ENCODE results near the gene STIM1.

The STIM1 gene

GRCh38 chr11:3916962-3917361 is 61.5 kb downstream of the STIM1 start:
- DNase-seq (ENCODE audit: low read depth, low spot score), result no peak

- peak; percentile 47 for DNase-seq (ENCODE audit: low read depth, low spot score)
Measured at GRCh38 chr11:3920148-3920852, 64.8 kb downstream of the STIM1 start.

GRCh38 chr11:3922056-3922455 is 66.6 kb downstream of the STIM1 start:
- DNase-seq (ENCODE audit: low read depth, low spot score), result no peak

- DNase-seq (ENCODE audit: low read depth, low spot score), result no peak
Measured at GRCh38 chr11:3925513-3925912, 70.0 kb downstream of the STIM1 start.

GRCh38 chr11:3926458-3927095 is 71.1 kb downstream of the STIM1 start:
- DNase-seq (ENCODE audit: low read depth, low spot score), result no peak

- DNase-seq (ENCODE audit: low read depth, low spot score), result no peak
Measured at GRCh38 chr11:3927129-3927796, 71.8 kb downstream of the STIM1 start.

GRCh38 chr11:3929232-3929631 is 73.8 kb downstream of the STIM1 start:
- no peak for DNase-seq (ENCODE audit: low read depth, low spot score)

- DNase-seq (ENCODE audit: low read depth, low spot score), result no peak
Measured at GRCh38 chr11:3929649-3930048, 74.2 kb downstream of the STIM1 start.

GRCh38 chr11:3932698-3933097 is 77.2 kb downstream of the STIM1 start:
- no peak for DNase-seq (ENCODE audit: low read depth, low spot score)

- no peak for DNase-seq (ENCODE audit: low read depth, low spot score)
Measured at GRCh38 chr11:3933165-3933628, 77.7 kb downstream of the STIM1 start.

GRCh38 chr11:3934658-3935057 is 79.2 kb downstream of the STIM1 start:
- DNase-seq (ENCODE audit: low read depth, low spot score), result no peak

- no peak for DNase-seq (ENCODE audit: low read depth, low spot score)
Measured at GRCh38 chr11:3936517-3936916, 81.1 kb downstream of the STIM1 start.

GRCh38 chr11:3939211-3939610 is 83.7 kb downstream of the STIM1 start:
- no peak for DNase-seq (ENCODE audit: low read depth, low spot score)

- no peak for DNase-seq (ENCODE audit: low read depth, low spot score)
Measured at GRCh38 chr11:3939651-3940190, 84.3 kb downstream of the STIM1 start.

- no peak for DNase-seq (ENCODE audit: low read depth, low spot score)
Measured at GRCh38 chr11:3942160-3942955, 86.9 kb downstream of the STIM1 start.

- DNase-seq (ENCODE audit: low read depth, low spot score), result no peak
Measured at GRCh38 chr11:3942956-3943497, 87.6 kb downstream of the STIM1 start.

- no peak for DNase-seq (ENCODE audit: low read depth, low spot score)
Measured at GRCh38 chr11:3944198-3944597, 88.7 kb downstream of the STIM1 start.

- DNase-seq (ENCODE audit: low read depth, low spot score), result no peak
Measured at GRCh38 chr11:3946455-3947017, 91.1 kb downstream of the STIM1 start.

GRCh38 chr11:3947061-3947460 is 91.6 kb downstream of the STIM1 start:
- no peak for DNase-seq (ENCODE audit: low read depth, low spot score)

- DNase-seq (ENCODE audit: low read depth, low spot score), result no peak
Measured at GRCh38 chr11:3949125-3949524, 93.7 kb downstream of the STIM1 start.

All from activated naive CD8-positive, alpha-beta T cell treated with anti-CD3 and anti-CD28 coated beads, Interleukin-2, amount 50 U/mL, for 16 hours (primary cell).